GM23338 (cell line): ENCODE measurements around the gene C1QTNF5. TPM values are rescaled to one million over a fixed set of nuclear protein-coding genes. Genes with fewer than 3 reads are reported as not detected.

ENCODE experiments used
- ETS1 ChIP-seq: IDR thresholded peaks from 2 replicates; pipeline ENCODE4 v1.6.1; 2016; ENCODE audit warnings: antibody characterized with exemption
- JUNB ChIP-seq: IDR thresholded peaks from one replicate; pipeline ENCODE4 v1.6.1; 2016; ENCODE audit warnings: antibody characterized with exemption; ENCODE audit not compliant: unreplicated experiment
- REST ChIP-seq: IDR thresholded peaks from one replicate; pipeline ENCODE4 v1.6.1; 2018; ENCODE audit warnings: antibody characterized with exemption; ENCODE audit not compliant: unreplicated experiment
- STAT1 ChIP-seq: IDR thresholded peaks from one replicate; pipeline ENCODE4 v1.6.1; 2016; ENCODE audit warnings: antibody characterized with exemption; ENCODE audit not compliant: unreplicated experiment
- ZNF462 ChIP-seq: fragments of 250-450 bp; sonication (Bioruptor Pico); IDR thresholded peaks from 2 replicates; pipeline ENCODE4 v1.5.0; 2020; ENCODE audit warnings: mild to moderate bottlenecking, moderate library complexity
- polyA plus RNA-seq: library from polyadenylated mRNA; unstranded; fragments of >200 nt; fragmentation: Nextera tagmentation; extraction: Ambion mirVana; gene quantifications from 2 replicates; pipeline ENCODE4 v1.2.1, GENCODE V29; 2016
- total RNA-seq: library from RNA; depleted of rRNA; stranded (reverse); fragments of >200 nt; shearing (Covaris generic); gene quantifications from 2 replicates; pipeline ENCODE4 v1.2.3, GENCODE V29; 2014

Gene C1QTNF5
- total and polyA plus RNA-seq, 2 experiments from 2014 or later, result 1.9 TPM

DNA sequence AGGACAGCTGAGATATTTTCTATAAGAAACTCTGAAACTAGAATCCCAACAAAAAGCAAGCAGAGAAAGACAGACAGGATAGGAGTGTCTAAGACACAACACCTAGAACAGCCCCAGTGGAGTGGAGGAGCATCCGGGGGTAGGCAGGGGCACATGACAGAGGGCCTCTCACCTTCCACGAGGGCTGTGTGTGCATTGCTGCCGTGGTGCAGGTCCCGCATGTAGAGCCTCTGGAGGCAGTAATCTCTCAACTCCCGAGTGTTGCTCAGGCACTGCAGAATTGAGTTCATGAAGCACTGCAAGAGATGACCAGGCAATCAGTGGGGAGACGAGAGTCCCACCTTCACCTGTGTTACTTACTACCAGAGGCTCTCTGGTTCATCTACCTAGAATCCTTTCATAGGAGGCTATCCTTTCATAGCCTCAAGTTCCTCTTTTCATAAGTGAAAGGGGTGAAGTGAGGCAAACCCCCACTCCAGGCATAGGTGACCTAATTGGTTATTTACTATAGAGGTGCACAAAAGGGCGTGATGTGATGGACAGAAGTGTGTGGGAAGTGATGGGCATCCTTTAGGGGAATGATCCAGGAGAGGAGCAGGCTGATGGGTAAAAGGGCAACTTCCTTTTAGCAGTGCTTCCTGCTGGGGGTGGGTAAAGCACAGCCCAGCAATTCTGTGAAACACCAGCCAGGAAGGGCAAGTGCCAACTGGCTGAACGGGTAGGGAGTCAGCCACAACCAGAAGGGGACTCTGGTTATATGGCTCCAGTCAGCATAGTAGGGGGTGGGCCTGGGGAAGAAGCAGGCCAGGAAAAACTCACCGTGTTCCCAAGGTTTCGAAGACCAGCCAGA, 18.9 kb upstream of the C1QTNF5 start (continued):
- TF ChIP-seq ZNF462 (CRISPR knock-in tag) (no peak), JUNB (no peak), ETS1 (no peak), REST (no peak), STAT1 (no peak)
